ENCODE results near the gene SACM1L. TPM values are rescaled to one million over a fixed set of nuclear protein-coding genes. Genes with fewer than 3 reads are reported as not detected.

The SACM1L gene
- total and polyA plus RNA-seq, 4 donors: 12.2 to 35.5 (median 20.5) TPM

GRCh38 chr3:45712434-45713110, 23.4 kb downstream of the SACM1L start (continued):
- TF ChIP-seq YY1 (IDR thresholded peaks at IDR 0.05): no peak
- no peak for TF ChIP-seq EGR1 (IDR thresholded peaks at IDR 0.05; ENCODE audit: low read depth in 2 of 2)
- no peak for TF ChIP-seq HNF4G (IDR thresholded peaks at IDR 0.05)
- no peak for TF ChIP-seq GABPA (IDR thresholded peaks at IDR 0.05 in 1 of 2, conservative IDR thresholded peaks at IDR 0.05 in 1 of 2)
- TF ChIP-seq HNF4A (conservative IDR thresholded peaks at IDR 0.05): no peak
- no peak for TF ChIP-seq SP1 (IDR thresholded peaks at IDR 0.05)
- no peak for TF ChIP-seq JUND (IDR thresholded peaks at IDR 0.05)
- no peak for TF ChIP-seq FOXA2 (IDR thresholded peaks at IDR 0.05)
- no peak for TF ChIP-seq TAF1 (conservative IDR thresholded peaks at IDR 0.05)
- TF ChIP-seq MAX (IDR thresholded peaks at IDR 0.05): no peak
- TF ChIP-seq NR2F2 (IDR thresholded peaks at IDR 0.05): no peak

GRCh38 chr3:45715945-45716344, 26.7 kb downstream of the SACM1L start:
- no peak overlapping the region for H3K27ac ChIP-seq (ENCODE audit: low read depth in 1 of 2, low read length in 2 of 2)
- no peak overlapping the region for H3K4me3 ChIP-seq (ENCODE audit: low read depth in 1 of 3, low read length in 3 of 3)
- TF ChIP-seq TAF1 (conservative IDR thresholded peaks at IDR 0.05) (no peak), NR2F2 (IDR thresholded peaks at IDR 0.05) (no peak)
- 74% methylated on average over 2 of the region's 2 CpGs for WGBS
- H3K4me1 ChIP-seq (ENCODE audit: control insufficient read depth in 4 of 4, insufficient read depth in 4 of 4, low read length in 3 of 4): peaks cover 0 to 11% (median 6%) of the 10 kb centered on the region in 4 donors
- peaks cover 2 to 29% (median 11%) of the 10 kb centered on the region in 4 donors for H3K36me3 ChIP-seq (ENCODE audit: control insufficient read depth in 4 of 4, insufficient read depth in 3 of 4, low read depth in 1 of 4, low read length in 3 of 4)
- DNase-seq (ENCODE audit: low spot score): no peak
- H3K9ac ChIP-seq (ENCODE audit: low read depth in 1 of 2, low read length in 2 of 2): no peak overlapping the region
- H3K9me3 ChIP-seq (ENCODE audit: control insufficient read depth in 4 of 4, low read length in 3 of 4): no peaks in the 10 kb centered on the region
- H3K27me3 ChIP-seq (ENCODE audit: control insufficient read depth in 4 of 4, insufficient read depth in 4 of 4, low read length in 3 of 4): no peaks in the 10 kb centered on the region

- Histone ChIP-seq H3K4me3 (ENCODE audit: low read depth in 1 of 3, low read length in 3 of 3) (no peak overlapping the region), H3K9ac (ENCODE audit: low read depth in 1 of 2, low read length in 2 of 2) (no peak overlapping the region), H3K4me1 (ENCODE audit: control insufficient read depth in 4 of 4, insufficient read depth in 4 of 4, low read length in 3 of 4) (peaks cover 0 to 11% (median 6%) of the 10 kb centered on the region in 4 donors), H3K36me3 (ENCODE audit: control insufficient read depth in 4 of 4, insufficient read depth in 3 of 4, low read depth in 1 of 4, low read length in 3 of 4) (peaks cover 2 to 23% (median 11%) of the 10 kb centered on the region in 4 donors), H3K27me3 (ENCODE audit: control insufficient read depth in 4 of 4, insufficient read depth in 4 of 4, low read length in 3 of 4) (no peaks in the 10 kb centered on the region), H3K9me3 (ENCODE audit: control insufficient read depth in 4 of 4, low read length in 3 of 4) (no peaks in the 10 kb centered on the region), H3K27ac (ENCODE audit: low read depth in 1 of 2, low read length in 2 of 2) (no peak overlapping the region)
- no peak for TF ChIP-seq FOXA2 (IDR thresholded peaks at IDR 0.05)
- no peak for TF ChIP-seq HNF4G (IDR thresholded peaks at IDR 0.05)
- no peak for TF ChIP-seq NR2F2 (IDR thresholded peaks at IDR 0.05)
- TF ChIP-seq ATF3 (IDR thresholded peaks at IDR 0.05): no peak
- TF ChIP-seq YY1 (IDR thresholded peaks at IDR 0.05): no peak
- TF ChIP-seq FOXA1 (IDR thresholded peaks at IDR 0.05): no peak
- no peak for TF ChIP-seq RAD21 (IDR thresholded peaks at IDR 0.05)
- TF ChIP-seq SP1 (IDR thresholded peaks at IDR 0.05): no peak
- TF ChIP-seq ZBTB33 (IDR thresholded peaks at IDR 0.05): no peak
- no peak for TF ChIP-seq JUND (IDR thresholded peaks at IDR 0.05)
- WGBS: 98% methylated on average over 3 of the region's 3 CpGs
- no peak for DNase-seq (ENCODE audit: low spot score)
Measured at GRCh38 chr3:45716790-45717336, 27.7 kb downstream of the SACM1L start.

Data from liver (tissue), 9 donors.